Measurements from ENCODE around the gene TRAF2.

The TRAF2 gene

GRCh38 chr9:136888454-136888853 is 2.1 kb downstream of the TRAF2 start:
- no peaks in the 10 kb centered on the region for H3K36me3 Mint-ChIP-seq (ENCODE audit: low read depth)
- no peak for DNase-seq
- H3K4me3 Mint-ChIP-seq, result no peak overlapping the region
- no peak for TF ChIP-seq CTCF (IDR thresholded peaks at IDR 0.05)
- H3K9me3 Mint-ChIP-seq, result no peaks in the 10 kb centered on the region
- no peaks in the 10 kb centered on the region for H3K27me3 Mint-ChIP-seq (ENCODE audit: low read depth, poor library complexity)
- no peak overlapping the region for H3K27ac Mint-ChIP-seq
- H3K4me1 Mint-ChIP-seq, result peaks cover 9% of the 10 kb centered on the region

- Mint-ChIP-seq H3K36me3 (ENCODE audit: low read depth) (peaks cover 7% of the 10 kb centered on the region), H3K4me1 (peaks cover 9% of the 10 kb centered on the region), H3K9me3 (no peaks in the 10 kb centered on the region), H3K27me3 (ENCODE audit: low read depth, poor library complexity) (no peaks in the 10 kb centered on the region), H3K4me3 (no peak overlapping the region), H3K27ac (peak overlapping the region; percentile 22)
- no peak for DNase-seq
- TF ChIP-seq CTCF (IDR thresholded peaks at IDR 0.05), result no peak
Observed at GRCh38 chr9:136889858-136890257, 3.5 kb downstream of the TRAF2 start.

GRCh38 chr9:136890661-136891060 is 4.3 kb downstream of the TRAF2 start:
- peaks cover 12% of the 10 kb centered on the region for H3K36me3 Mint-ChIP-seq (ENCODE audit: low read depth)
- no peaks in the 10 kb centered on the region for H3K9me3 Mint-ChIP-seq
- no peak for DNase-seq
- no peak overlapping the region for H3K4me3 Mint-ChIP-seq
- TF ChIP-seq CTCF (IDR thresholded peaks at IDR 0.05), result no peak
- H3K4me1 Mint-ChIP-seq, result peaks cover 9% of the 10 kb centered on the region
- H3K27ac Mint-ChIP-seq, result no peak overlapping the region
- H3K27me3 Mint-ChIP-seq (ENCODE audit: low read depth, poor library complexity), result no peaks in the 10 kb centered on the region

- Mint-ChIP-seq H3K27me3 (ENCODE audit: low read depth, poor library complexity) (no peaks in the 10 kb centered on the region), H3K27ac (no peak overlapping the region), H3K36me3 (ENCODE audit: low read depth) (peaks cover 28% of the 10 kb centered on the region), H3K4me3 (no peak overlapping the region), H3K9me3 (no peaks in the 10 kb centered on the region), H3K4me1 (peaks cover 12% of the 10 kb centered on the region)
- no peak for DNase-seq
- no peak for TF ChIP-seq CTCF (IDR thresholded peaks at IDR 0.05)
Observed at GRCh38 chr9:136896027-136896426, 9.7 kb downstream of the TRAF2 start.

GRCh38 chr9:136898483-136899100 is 12.3 kb downstream of the TRAF2 start:
- H3K4me1 Mint-ChIP-seq, result peaks cover 12% of the 10 kb centered on the region
- H3K9me3 Mint-ChIP-seq, result no peaks in the 10 kb centered on the region
- no peak overlapping the region for H3K4me3 Mint-ChIP-seq
- DNase-seq, result no peak
- H3K27me3 Mint-ChIP-seq (ENCODE audit: low read depth, poor library complexity), result peaks cover 3% of the 10 kb centered on the region
- peak overlapping the region; percentile 51 for H3K27ac Mint-ChIP-seq
- no peak for TF ChIP-seq CTCF (IDR thresholded peaks at IDR 0.05)
- H3K36me3 Mint-ChIP-seq (ENCODE audit: low read depth), result peaks cover 42% of the 10 kb centered on the region

- Mint-ChIP-seq H3K27me3 (ENCODE audit: low read depth, poor library complexity) (peaks cover 3% of the 10 kb centered on the region), H3K36me3 (ENCODE audit: low read depth) (peaks cover 42% of the 10 kb centered on the region), H3K9me3 (no peaks in the 10 kb centered on the region), H3K4me3 (no peak overlapping the region), H3K4me1 (peaks cover 12% of the 10 kb centered on the region), H3K27ac (no peak overlapping the region)
- no peak for TF ChIP-seq CTCF (IDR thresholded peaks at IDR 0.05)
- no peak for DNase-seq
Observed at GRCh38 chr9:136899196-136899595, 12.9 kb downstream of the TRAF2 start.

Measured in nephron progenitor cell (in vitro differentiated cells).